Smooth muscle cell (in vitro differentiated cells): ENCODE results near the gene TMC1. TPM values are rescaled to one million over a fixed set of nuclear protein-coding genes. Genes with fewer than 3 reads are reported as not detected.
"Not testable (repeated sequence)": the region's sequence is repeated elsewhere in the genome, so short reads cannot be mapped to it uniquely, and the experiment has no call there.

Experiments used
- DNase-seq: peaks from one replicate; lab custom pipeline; 2025; ENCODE audit not compliant: unreplicated experiment; lab: John Stamatoyannopoulos, UW
- H2AFZ ChIP-seq: fragments of 200-600 bp; sonication (generic); 2 replicates; pipeline ENCODE4 v1.6.0; 2016; ENCODE audit warnings: antibody characterized with exemption, low read depth, mild to moderate bottlenecking
- H3F3A ChIP-seq: fragments of 200-600 bp; sonication (generic); 2 replicates; pipeline ENCODE4 v1.6.0; 2017; ENCODE audit warnings: antibody characterized with exemption, low read depth
- H3K27ac ChIP-seq: fragments of 200-600 bp; sonication (generic); 2 replicates; pipeline ENCODE4 v1.5.1; 2016; ENCODE audit warnings: low read depth, mild to moderate bottlenecking
- H3K27me3 ChIP-seq: fragments of 200-600 bp; sonication (generic); 2 replicates; pipeline ENCODE4 v1.6.1; 2016; ENCODE audit warnings: low read depth, mild to moderate bottlenecking
- H3K36me3 ChIP-seq: fragments of 200-600 bp; sonication (generic); 2 replicates; pipeline ENCODE4 v1.5.1; 2016; ENCODE audit warnings: low read depth
- H3K4me1 ChIP-seq: fragments of 200-600 bp; sonication (generic); 2 replicates; pipeline ENCODE4 v1.5.1; 2016; ENCODE audit warnings: low read depth
- H3K4me2 ChIP-seq: fragments of 200-600 bp; sonication (generic); 2 replicates; pipeline ENCODE4 v1.6.0; 2016; ENCODE audit warnings: mild to moderate bottlenecking
- H3K4me3 ChIP-seq: fragments of 200-600 bp; sonication (generic); 2 replicates; pipeline ENCODE4 v1.5.1; 2016; ENCODE audit warnings: mild to moderate bottlenecking
- H3K79me2 ChIP-seq: fragments of 200-600 bp; sonication (generic); 2 replicates; pipeline ENCODE4 v1.6.0; 2016; ENCODE audit warnings: low read depth, mild to moderate bottlenecking
- H3K9ac ChIP-seq: fragments of 200-600 bp; sonication (generic); 2 replicates; pipeline ENCODE4 v1.6.0; 2016; ENCODE audit warnings: low read depth
- H3K9me3 ChIP-seq: fragments of 200-600 bp; sonication (generic); replicated peaks from 2 replicates; pipeline ENCODE4 v1.5.1; 2016; ENCODE audit warnings: low read depth
- H4K20me1 ChIP-seq: fragments of 200-600 bp; sonication (generic); 2 replicates; pipeline ENCODE4 v1.6.0; 2016; ENCODE audit warnings: low read depth
- WGBS: methylation state at CpG from one replicate; pipeline ENCODE4 v1.1.7; 2016; ENCODE audit warnings: low lambda C conversion rate; 5-methylcytosine and 5-hydroxymethylcytosine counted together
- polyA plus RNA-seq: library from polyadenylated mRNA; unstranded; fragments of >200 nt; fragmentation: Nextera tagmentation; extraction: Ambion mirVana; gene quantifications from 2 replicates; pipeline ENCODE4 v1.2.1, GENCODE V29; 2016
- total RNA-seq: library from RNA; depleted of rRNA; stranded (reverse); fragments of >200 nt; gene quantifications from 2 replicates; pipeline ENCODE4 v1.2.3, GENCODE V29; 2014
- TF ChIP-seq, protein P1 (sequence below): fragments of 200-600 bp; sonication (generic); IDR thresholded peaks from 2 replicates; pipeline ENCODE4 v1.5.1; 2017; ENCODE audit warnings: borderline replicate concordance, mild to moderate bottlenecking, antibody characterized with exemption; ENCODE audit not compliant: insufficient read depth, poor library complexity, severe bottlenecking

TMC1 gene
- total and polyA plus RNA-seq, 2 experiments from 2014 or later: not detected

DNA sequence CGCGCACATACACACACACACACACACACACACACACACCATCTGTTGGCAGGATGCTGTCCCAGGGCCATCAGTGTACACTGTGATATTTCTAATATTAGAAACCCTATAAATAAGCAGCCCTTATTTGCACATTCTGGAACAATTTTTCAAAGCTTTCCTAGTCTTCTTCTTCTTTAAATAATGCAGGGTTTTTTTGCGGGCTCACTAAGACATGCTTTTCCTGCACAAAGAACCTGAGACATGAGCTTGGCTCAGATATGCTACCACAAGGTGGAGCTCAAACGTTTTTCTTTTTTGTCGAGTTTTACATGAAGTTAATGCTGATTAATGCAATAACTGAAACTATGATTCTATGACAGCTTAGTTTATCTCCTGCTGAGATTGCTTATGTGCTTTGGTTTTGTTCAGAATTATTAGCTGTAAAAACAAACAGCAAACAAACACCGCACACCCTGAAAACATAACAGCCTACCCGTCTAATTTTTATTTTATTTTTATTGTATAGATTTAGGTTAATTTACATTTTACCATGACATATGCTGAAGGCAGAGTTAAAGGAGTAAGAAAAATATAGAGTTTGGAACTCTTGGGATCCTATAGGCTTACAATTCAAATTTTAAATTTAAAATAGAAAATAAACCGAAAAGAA lies 335.7 kb downstream of the TMC1 start:
- Histone ChIP-seq H3K4me2 (peak overlapping the region; percentile 58), H3F3A (peaks cover 9% of the 10 kb centered on the region), H3K9ac (no peak overlapping the region), H3K9me3 (no peaks in the 10 kb centered on the region), H3K4me3 (no peak overlapping the region), H3K4me1 (peaks cover 14% of the 10 kb centered on the region), H3K79me2 (no peaks in the 10 kb centered on the region), H4K20me1 (no peaks in the 10 kb centered on the region), H3K27ac (peak overlapping the region; percentile 48), H2AFZ (peak overlapping the region; percentile 82), H3K27me3 (no peaks in the 10 kb centered on the region), H3K36me3 (no peaks in the 10 kb centered on the region)
- 61% methylated on average over 8 of the region's 8 CpGs for WGBS
- TF ChIP-seq, protein P1, sequence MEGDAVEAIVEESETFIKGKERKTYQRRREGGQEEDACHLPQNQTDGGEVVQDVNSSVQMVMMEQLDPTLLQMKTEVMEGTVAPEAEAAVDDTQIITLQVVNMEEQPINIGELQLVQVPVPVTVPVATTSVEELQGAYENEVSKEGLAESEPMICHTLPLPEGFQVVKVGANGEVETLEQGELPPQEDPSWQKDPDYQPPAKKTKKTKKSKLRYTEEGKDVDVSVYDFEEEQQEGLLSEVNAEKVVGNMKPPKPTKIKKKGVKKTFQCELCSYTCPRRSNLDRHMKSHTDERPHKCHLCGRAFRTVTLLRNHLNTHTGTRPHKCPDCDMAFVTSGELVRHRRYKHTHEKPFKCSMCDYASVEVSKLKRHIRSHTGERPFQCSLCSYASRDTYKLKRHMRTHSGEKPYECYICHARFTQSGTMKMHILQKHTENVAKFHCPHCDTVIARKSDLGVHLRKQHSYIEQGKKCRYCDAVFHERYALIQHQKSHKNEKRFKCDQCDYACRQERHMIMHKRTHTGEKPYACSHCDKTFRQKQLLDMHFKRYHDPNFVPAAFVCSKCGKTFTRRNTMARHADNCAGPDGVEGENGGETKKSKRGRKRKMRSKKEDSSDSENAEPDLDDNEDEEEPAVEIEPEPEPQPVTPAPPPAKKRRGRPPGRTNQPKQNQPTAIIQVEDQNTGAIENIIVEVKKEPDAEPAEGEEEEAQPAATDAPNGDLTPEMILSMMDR: peak; percentile 69
- DNase-seq: no peak

DNA sequence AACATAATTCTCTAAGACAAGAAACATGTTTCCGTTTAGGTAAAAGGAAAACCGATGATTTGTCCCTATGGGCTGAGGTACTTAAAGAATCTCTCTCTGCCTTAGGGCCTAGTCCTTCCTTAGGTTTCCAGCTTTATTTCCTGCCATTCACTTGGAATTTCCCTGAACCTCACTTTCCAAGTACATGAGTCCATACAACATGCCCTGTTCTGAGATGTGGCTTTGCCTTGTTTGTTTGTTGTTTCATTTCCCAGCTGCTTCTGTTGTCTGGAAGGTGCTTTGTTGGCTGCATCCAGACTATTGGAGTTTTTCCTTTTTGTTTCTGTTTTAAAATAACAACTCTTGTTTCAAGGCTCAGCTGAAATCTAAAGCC lies 336.2 kb downstream of the TMC1 start:
- Histone ChIP-seq H3K79me2 (no peaks in the 10 kb centered on the region), H3K9ac (no peak overlapping the region), H3K27me3 (no peaks in the 10 kb centered on the region), H3K4me2 (peak overlapping the region; percentile 58), H2AFZ (peak overlapping the region; percentile 82), H3K36me3 (no peaks in the 10 kb centered on the region), H4K20me1 (no peaks in the 10 kb centered on the region), H3K4me3 (no peak overlapping the region), H3K27ac (peak overlapping the region; percentile 48), H3F3A (peaks cover 9% of the 10 kb centered on the region), H3K4me1 (peaks cover 14% of the 10 kb centered on the region), H3K9me3 (no peaks in the 10 kb centered on the region)
- WGBS: 93% methylated on average over 2 of the region's 2 CpGs
- no peak for DNase-seq
- TF ChIP-seq, protein P1: no peak

- Histone ChIP-seq H3K36me3 (no peaks in the 10 kb centered on the region), H3K4me2 (peak overlapping the region; percentile 58), H2AFZ (peak overlapping the region; percentile 82), H3K4me3 (no peak overlapping the region), H3K4me1 (peaks cover 14% of the 10 kb centered on the region), H3K27me3 (no peaks in the 10 kb centered on the region), H3K9ac (no peak overlapping the region), H4K20me1 (no peaks in the 10 kb centered on the region), H3K79me2 (no peaks in the 10 kb centered on the region), H3K27ac (peak overlapping the region; percentile 48), H3K9me3 (no peaks in the 10 kb centered on the region), H3F3A (peaks cover 9% of the 10 kb centered on the region)
- DNase-seq: no peak
- TF ChIP-seq, protein P1: no peak
- WGBS: 24% methylated on average over 5 of the region's 5 CpGs
These were observed 336.9 kb downstream of the TMC1 start for GRCh38 chr9:72858089-72858912.

- WGBS: 96% methylated on average over 7 of the region's 7 CpGs
- not testable (repeated sequence) for H3F3A ChIP-seq, DNase-seq, H3K9me3 ChIP-seq, H3K27me3 ChIP-seq, H3K4me2 ChIP-seq, H3K36me3 ChIP-seq, H2AFZ ChIP-seq, H3K27ac ChIP-seq, H3K9ac ChIP-seq, H4K20me1 ChIP-seq, H3K4me1 ChIP-seq, H3K79me2 ChIP-seq, H3K4me3 ChIP-seq
These were observed 341.4 kb downstream of the TMC1 start for GRCh38 chr9:72862788-72863187.
